Skeletal muscle tissue (tissue), 4 donors: ENCODE data around the gene STRIT1. TPM values are rescaled to one million over a fixed set of nuclear protein-coding genes. Genes with fewer than 3 reads are reported as not detected.

Source experiments
- H3K27ac ChIP-seq: one replicate; pipeline ENCODE4 v1.7.0; 2013; ENCODE audit warnings: mild to moderate bottlenecking, low read depth, low read length, inconsistent platforms
- H3K27me3 ChIP-seq, 3 donors: one replicate each; pipeline ENCODE4 v1.7.0; 2013; ENCODE audit warnings: low read length in 3 of 3; ENCODE audit not compliant: control insufficient read depth in 3 of 3, insufficient read depth in 3 of 3
- H3K36me3 ChIP-seq, 3 donors: one replicate each; pipeline ENCODE4 v1.7.0; 2013; ENCODE audit warnings: low read length in 3 of 3; ENCODE audit not compliant: control insufficient read depth in 3 of 3, insufficient read depth in 3 of 3
- H3K4me1 ChIP-seq, 3 donors: one replicate each; pipeline ENCODE4 v1.7.0; 2013; ENCODE audit warnings: low read length in 3 of 3, mild to moderate bottlenecking in 3 of 3; ENCODE audit not compliant: control insufficient read depth in 3 of 3, insufficient read depth in 3 of 3
- H3K4me3 ChIP-seq, 3 donors: one replicate each; pipeline ENCODE4 v1.7.0; 2013; ENCODE audit warnings: low read length in 3 of 3
- H3K9ac ChIP-seq, 3 donors: one replicate each; pipeline ENCODE4 v1.7.0; 2013; ENCODE audit warnings: low read length in 3 of 3, mild to moderate bottlenecking in 3 of 3, moderate library complexity in 2 of 3, low read depth in 1 of 3
- H3K9me3 ChIP-seq, 3 donors: one replicate each; pipeline ENCODE4 v1.7.0; 2013; ENCODE audit warnings: low read length in 3 of 3; ENCODE audit not compliant: control insufficient read depth in 3 of 3
- total RNA-seq: library from RNA; depleted of rRNA; stranded (reverse); fragments of >200 nt; gene quantifications from one replicate; pipeline ENCODE4 v1.2.3, GENCODE V29; 2014
- donor health status: Osteomylitis.

Gene STRIT1
- total RNA-seq, 1 donor from 2014 or later: 1.0 TPM

GRCh38 chr3:155327871-155328270 lies 34.4 kb upstream of the STRIT1 start:
- Histone ChIP-seq H3K27ac (no peak overlapping the region), H3K4me3 (no peak overlapping the region)

GRCh38 chr3:155327430-155327829 lies 33.9 kb upstream of the STRIT1 start:
- Histone ChIP-seq H3K9ac (no peak overlapping the region), H3K9me3 (no peaks in the 10 kb centered on the region), H3K27me3 (no peaks in the 10 kb centered on the region), H3K4me3 (no peak overlapping the region), H3K4me1 (peaks cover 0 to under 1% (median 0%) of the 10 kb centered on the region in 3 donors), H3K27ac (no peak overlapping the region), H3K36me3 (no peaks in the 10 kb centered on the region)

More at GRCh38 chr3:155327871-155328270, 34.4 kb upstream of the STRIT1 start:
- H3K9me3 ChIP-seq: no peaks in the 10 kb centered on the region
- no peaks in the 10 kb centered on the region for H3K4me1 ChIP-seq
- no peak overlapping the region for H3K9ac ChIP-seq
- no peaks in the 10 kb centered on the region for H3K36me3 ChIP-seq
- H3K27me3 ChIP-seq: no peaks in the 10 kb centered on the region

GRCh38 chr3:155326901-155327300 lies 33.4 kb upstream of the STRIT1 start:
- Histone ChIP-seq H3K27me3 (no peaks in the 10 kb centered on the region), H3K4me1 (peaks cover 0 to 6% (median 2%) of the 10 kb centered on the region in 3 donors), H3K27ac (no peak overlapping the region), H3K36me3 (no peaks in the 10 kb centered on the region), H3K9ac (no peak overlapping the region), H3K9me3 (no peaks in the 10 kb centered on the region), H3K4me3 (no peak overlapping the region)

GRCh38 chr3:155326244-155326643 lies 32.8 kb upstream of the STRIT1 start:
- Histone ChIP-seq H3K27me3 (no peaks in the 10 kb centered on the region), H3K9ac (no peak overlapping the region), H3K9me3 (no peaks in the 10 kb centered on the region), H3K27ac (no peak overlapping the region), H3K4me1 (peaks cover 0 to 6% (median 2%) of the 10 kb centered on the region in 3 donors), H3K36me3 (no peaks in the 10 kb centered on the region), H3K4me3 (no peak overlapping the region)

- Histone ChIP-seq H3K36me3 (no peaks in the 10 kb centered on the region), H3K4me1 (peaks cover 0 to 6% (median 2%) of the 10 kb centered on the region in 3 donors), H3K27me3 (no peaks in the 10 kb centered on the region), H3K27ac (no peak overlapping the region), H3K4me3 (no peak overlapping the region), H3K9me3 (no peaks in the 10 kb centered on the region), H3K9ac (no peak overlapping the region)
Measured at GRCh38 chr3:155325263-155325835, 31.9 kb upstream of the STRIT1 start.

- Histone ChIP-seq H3K9me3 (no peaks in the 10 kb centered on the region), H3K4me3 (no peak overlapping the region), H3K4me1 (peaks cover 0 to 6% (median 2%) of the 10 kb centered on the region in 3 donors), H3K27ac (no peak overlapping the region), H3K9ac (no peak overlapping the region), H3K27me3 (no peaks in the 10 kb centered on the region), H3K36me3 (no peaks in the 10 kb centered on the region)
Measured at GRCh38 chr3:155323063-155323666, 29.7 kb upstream of the STRIT1 start.

- Histone ChIP-seq H3K36me3 (no peaks in the 10 kb centered on the region), H3K4me3 (no peak overlapping the region), H3K9me3 (no peaks in the 10 kb centered on the region), H3K27me3 (no peaks in the 10 kb centered on the region), H3K9ac (no peak overlapping the region), H3K27ac (no peak overlapping the region), H3K4me1 (peaks cover 0 to 6% (median 5%) of the 10 kb centered on the region in 3 donors)
Measured at GRCh38 chr3:155321418-155321817, 27.9 kb upstream of the STRIT1 start.

GRCh38 chr3:155320934-155321333 lies 27.5 kb upstream of the STRIT1 start:
- Histone ChIP-seq H3K27me3 (no peaks in the 10 kb centered on the region), H3K36me3 (no peaks in the 10 kb centered on the region), H3K9ac (no peak overlapping the region), H3K9me3 (no peaks in the 10 kb centered on the region), H3K4me1 (peaks cover 2 to 6% (median 5%) of the 10 kb centered on the region in 3 donors), H3K27ac (no peak overlapping the region), H3K4me3 (no peak overlapping the region)

- H3K27ac ChIP-seq: no peak overlapping the region
- H3K27me3 ChIP-seq: no peaks in the 10 kb centered on the region
- H3K9me3 ChIP-seq: no peaks in the 10 kb centered on the region
- no peak overlapping the region for H3K4me3 ChIP-seq
- H3K4me1 ChIP-seq: peaks cover 12 to 16% (median 13%) of the 10 kb centered on the region in 3 donors
- H3K9ac ChIP-seq: no peak overlapping the region
- no peaks in the 10 kb centered on the region for H3K36me3 ChIP-seq
Measured at GRCh38 chr3:155318740-155319139, 25.3 kb upstream of the STRIT1 start.

- Histone ChIP-seq H3K9me3 (no peaks in the 10 kb centered on the region), H3K9ac (no peak overlapping the region), H3K4me1 (peaks cover 9 to 16% (median 15%) of the 10 kb centered on the region in 3 donors), H3K4me3 (no peak overlapping the region), H3K27ac (no peak overlapping the region), H3K36me3 (no peaks in the 10 kb centered on the region), H3K27me3 (no peaks in the 10 kb centered on the region)
Measured at GRCh38 chr3:155317211-155317610, 23.7 kb upstream of the STRIT1 start.
